Astrocyte (in vitro differentiated cells and primary cell): ENCODE data around the gene CILP. TPM values are rescaled to one million over a fixed set of nuclear protein-coding genes. Genes with fewer than 3 reads are reported as not detected.
"Not testable (repeated sequence)": the region's sequence is repeated elsewhere in the genome, so short reads cannot be mapped to it uniquely, and the experiment has no call there.

Source experiments
- DNase-seq: peaks from one replicate; pipeline ENCODE4 v3.0.0-alpha.2; 2010; ENCODE audit warnings: low read depth
- FAIRE-seq: peaks from 2 replicates; lab custom pipeline; 2011; peaks lifted over from hg19 to GRCh38; lab: Jason Lieb, UNC
- H2AFZ ChIP-seq: 2 replicates; pipeline ENCODE4 v1.6.0; 2012; ENCODE audit warnings: low read depth, low read length, inconsistent platforms
- H3K27ac ChIP-seq: 2 replicates; pipeline ENCODE4 v1.5.1; 2011; ENCODE audit warnings: low read depth, low read length, inconsistent platforms
- H3K27me3 ChIP-seq: 2 replicates; pipeline ENCODE4 v1.6.0; 2011; ENCODE audit warnings: low read length, inconsistent platforms; ENCODE audit not compliant: insufficient read depth
- H3K36me3 ChIP-seq: 2 replicates; pipeline ENCODE4 v1.5.1; 2011; ENCODE audit warnings: low read length, inconsistent platforms; ENCODE audit not compliant: insufficient read depth
- H3K4me1 ChIP-seq: 2 replicates; pipeline ENCODE4 v1.5.1; 2011; ENCODE audit warnings: low read length, inconsistent platforms; ENCODE audit not compliant: insufficient read depth
- H3K4me2 ChIP-seq: 2 replicates; pipeline ENCODE4 v1.6.0; 2012; ENCODE audit warnings: low read length, inconsistent platforms
- H3K4me3 ChIP-seq: 2 replicates; pipeline ENCODE4 v1.5.1; 2011; ENCODE audit warnings: low read depth, mild to moderate bottlenecking, low read length, inconsistent platforms; ENCODE audit not compliant: insufficient read depth
- H3K79me2 ChIP-seq: 2 replicates; pipeline ENCODE4 v1.6.0; 2012; ENCODE audit warnings: mild to moderate bottlenecking, low read length, inconsistent platforms; ENCODE audit not compliant: insufficient read depth
- H3K9ac ChIP-seq: 2 replicates; pipeline ENCODE4 v1.6.0; 2012; ENCODE audit warnings: mild to moderate bottlenecking, low read length, inconsistent platforms
- H3K9me3 ChIP-seq: 2 replicates; pipeline ENCODE4 v1.5.1; 2012; ENCODE audit warnings: low read depth, mild to moderate bottlenecking, low read length, inconsistent platforms; ENCODE audit not compliant: insufficient read depth
- H4K20me1 ChIP-seq: 2 replicates; pipeline ENCODE4 v1.6.0; 2012; ENCODE audit warnings: low read length, inconsistent platforms; ENCODE audit not compliant: insufficient read depth
- H3K27ac Mint-ChIP-seq: one replicate; pipeline ENCODE4 v1.8.0; 2021; ENCODE audit warnings: mild to moderate bottlenecking, mixed read lengths; ENCODE audit not compliant: unreplicated experiment
- H3K27me3 Mint-ChIP-seq: one replicate; pipeline ENCODE4 v1.8.0; 2021; ENCODE audit warnings: low read depth, mixed read lengths; ENCODE audit not compliant: unreplicated experiment
- H3K36me3 Mint-ChIP-seq: one replicate; pipeline ENCODE4 v1.8.0; 2021; ENCODE audit warnings: low read depth, mixed read lengths; ENCODE audit not compliant: unreplicated experiment
- H3K4me1 Mint-ChIP-seq: one replicate; pipeline ENCODE4 v1.8.0; 2021; ENCODE audit warnings: low read depth, mixed read lengths; ENCODE audit not compliant: unreplicated experiment
- H3K4me3 Mint-ChIP-seq: one replicate; pipeline ENCODE4 v1.8.0; 2021; ENCODE audit warnings: mild to moderate bottlenecking, moderate library complexity, mixed read lengths; ENCODE audit not compliant: unreplicated experiment
- H3K9me3 Mint-ChIP-seq: one replicate; pipeline ENCODE4 v1.8.0; 2021; ENCODE audit warnings: mild to moderate bottlenecking, mixed read lengths; ENCODE audit not compliant: unreplicated experiment
- CTCF ChIP-seq: IDR thresholded peaks from 2 replicates; pipeline ENCODE4 v1.5.1; 2011; ENCODE audit warnings: low read depth, mild to moderate bottlenecking, inconsistent platforms, low read length, moderate library complexity; ENCODE audit not compliant: insufficient read depth
- EZH2 ChIP-seq: IDR thresholded peaks from 2 replicates; pipeline ENCODE4 v1.6.1; 2012; ENCODE audit warnings: mild to moderate bottlenecking, low read length, inconsistent platforms; ENCODE audit not compliant: insufficient read depth
- total RNA-seq: library from RNA; stranded (reverse); gene quantifications from 2 replicates; pipeline ENCODE4 v1.2.1, GENCODE V29; 2021

The CILP gene
- total RNA-seq, 1 donor from 2014 or later: 1.1 TPM

- Histone ChIP-seq H3K4me1 (peaks cover 7% of the 10 kb centered on the region), H3K4me3 (peak overlapping the region; percentile 79), H3K79me2 (peaks cover 62% of the 10 kb centered on the region), H3K27ac (peak overlapping the region; percentile 77), H3K4me2 (peak overlapping the region; percentile 88), H2AFZ (peak overlapping the region; percentile 48), H3K9ac (peak overlapping the region; percentile 90), H3K36me3 (peaks cover 1% of the 10 kb centered on the region), H3K27me3 (no peaks in the 10 kb centered on the region), H3K9me3 (no peaks in the 10 kb centered on the region), H4K20me1 (peaks cover 33% of the 10 kb centered on the region)
- Mint-ChIP-seq H3K4me1 (peaks cover 8% of the 10 kb centered on the region), H3K4me3 (peak overlapping the region; percentile 98), H3K27me3 (no peaks in the 10 kb centered on the region), H3K9me3 (no peaks in the 10 kb centered on the region), H3K27ac (peak overlapping the region; percentile 96), H3K36me3 (peaks cover 2% of the 10 kb centered on the region)
- no peak for FAIRE-seq
- TF ChIP-seq EZH2 (no peak), CTCF (peak; percentile 6)
- no peak for DNase-seq
Observed at GRCh38 chr15:65183865-65184159, 27.5 kb downstream of the CILP start.

DNA sequence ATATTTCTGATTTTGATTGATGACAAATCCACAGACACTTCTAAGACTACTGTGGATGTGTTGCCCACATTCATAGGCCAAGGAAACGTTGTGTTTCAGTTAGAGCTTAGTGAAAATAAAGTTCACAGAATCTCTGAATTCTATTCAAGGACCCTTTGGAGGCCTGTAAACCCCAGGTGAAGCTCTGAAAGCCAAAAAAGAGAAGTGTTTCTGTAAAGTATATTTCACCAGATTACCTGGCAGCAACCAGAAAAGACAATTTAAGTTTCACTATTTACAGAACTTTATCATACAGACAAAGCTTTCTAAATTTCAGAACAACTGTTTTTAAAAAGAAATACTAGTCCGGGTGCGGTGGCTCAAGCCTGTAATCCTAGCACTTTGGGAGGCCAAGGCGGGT lies 28.7 kb downstream of the CILP start:
- DNase-seq (no peak), FAIRE-seq (no peak)
- Histone ChIP-seq H3K4me2 (peak overlapping the region; percentile 88), H3K27ac (no peak overlapping the region), H3K4me1 (peaks cover 7% of the 10 kb centered on the region), H3K9ac (no peak overlapping the region), H4K20me1 (peaks cover 36% of the 10 kb centered on the region), H3K79me2 (peaks cover 68% of the 10 kb centered on the region), H3K27me3 (no peaks in the 10 kb centered on the region), H3K4me3 (no peak overlapping the region), H3K36me3 (peaks cover 12% of the 10 kb centered on the region), H3K9me3 (no peaks in the 10 kb centered on the region), H2AFZ (no peak overlapping the region)
- Mint-ChIP-seq H3K9me3 (no peaks in the 10 kb centered on the region), H3K27ac (no peak overlapping the region), H3K36me3 (peaks cover 2% of the 10 kb centered on the region), H3K4me1 (peaks cover 8% of the 10 kb centered on the region), H3K4me3 (peak overlapping the region; percentile 98), H3K27me3 (no peaks in the 10 kb centered on the region)
- no peak for TF ChIP-seq EZH2
- TF ChIP-seq CTCF: no peak

GRCh38 chr15:65181582-65182353 lies 29.5 kb downstream of the CILP start:
- H3K9ac ChIP-seq, H3K27me3 Mint-ChIP-seq, H3K4me3 Mint-ChIP-seq, H3K27ac Mint-ChIP-seq, H3K4me3 ChIP-seq, FAIRE-seq, H3K4me2 ChIP-seq, H3K36me3 Mint-ChIP-seq, H3K27ac ChIP-seq, H3K9me3 ChIP-seq, DNase-seq, H3K27me3 ChIP-seq, H3K9me3 Mint-ChIP-seq, H3K4me1 ChIP-seq, H2AFZ ChIP-seq, H3K4me1 Mint-ChIP-seq: not testable (repeated sequence)
- H3K79me2 ChIP-seq: peaks cover 68% of the 10 kb centered on the region
- H4K20me1 ChIP-seq: peaks cover 36% of the 10 kb centered on the region
- peaks cover 16% of the 10 kb centered on the region for H3K36me3 ChIP-seq
